ENCODE data around the gene PLCH1. TPM values are rescaled to one million over a fixed set of nuclear protein-coding genes. Genes with fewer than 3 reads are reported as not detected.

Gene PLCH1
- total and polyA plus RNA-seq, 2 of the 8 experiments (the other 6 are each of a cell fraction or from before 2014, with no cell fraction given): 5.8 to 17.2 TPM

GRCh38 chr3:155739154-155739553 lies 5.7 kb downstream of the PLCH1 start:
- DNase-seq (ENCODE audit: low read depth in 1 of 2, low spot score in 2 of 2): no peak
- Histone ChIP-seq H3K79me2 (ENCODE audit: control insufficient read depth in 1 of 2, insufficient read depth in 2 of 2, low read length in 2 of 2) (peaks cover 0 to 61% of the 10 kb centered on the region in 2 experiments; a peak in 2 of 4 replicates), H3K56ac (replicated peaks; ENCODE audit: insufficient read length, low read depth, low read length) (no peak overlapping the region), H4K8ac (ENCODE audit: extremely low read depth, insufficient read depth, low read length) (no peak overlapping the region), H2BK5ac (ENCODE audit: low read depth, low read length) (no peak overlapping the region), H3K4me1 (replicated peaks in 1 of 4; ENCODE audit: control insufficient read depth in 3 of 4, insufficient read depth in 4 of 4, low read length in 3 of 4) (peaks cover 0 to 4% (median 2%) of the 10 kb centered on the region in 4 experiments; a peak in 3 of 7 replicates), H3K9ac (replicated peaks in 1 of 4; ENCODE audit: extremely low read depth in 1 of 4, low read depth in 3 of 4, low read length in 3 of 4) (no peak overlapping the region), H3K36me3 (ENCODE audit: control insufficient read depth in 2 of 4, insufficient read depth in 4 of 4, low read length in 3 of 4) (no peaks in the 10 kb centered on the region), H3K9me3 (ENCODE audit: insufficient read depth in 2 of 2, low read depth in 1 of 2, low read length in 1 of 2) (no peaks in the 10 kb centered on the region), H3K18ac (ENCODE audit: extremely low read depth, low read length) (no peak overlapping the region), H3K4me3 (ENCODE audit: extremely low read depth in 1 of 4, insufficient read depth in 2 of 4, low read depth in 3 of 4, low read length in 4 of 4) (no peak overlapping the region), H2AK5ac (ENCODE audit: low read depth, low read length) (no peak overlapping the region), H3K4me2 (ENCODE audit: insufficient read depth in 1 of 2, low read depth in 2 of 2, low read length in 2 of 2) (no peak overlapping the region), H2BK15ac (ENCODE audit: low read length) (no peak overlapping the region), H3K23me2 (ENCODE audit: low read depth, low read length) (peaks cover 3% of the 10 kb centered on the region), H3K23ac (ENCODE audit: insufficient read length) (no peak overlapping the region), H2AFZ (ENCODE audit: low read length) (no peak overlapping the region), H2BK120ac (replicated peaks; ENCODE audit: low read depth, low read length) (no peak overlapping the region), H3K27ac (ENCODE audit: low read depth, low read length) (no peak overlapping the region), H4K5ac (ENCODE audit: insufficient read length, low read depth, low read length) (no peak overlapping the region), H2BK12ac (ENCODE audit: low read depth, low read length) (no peak overlapping the region), H3K79me1 (ENCODE audit: low read depth, low read length) (no peaks in the 10 kb centered on the region), H2BK20ac (ENCODE audit: low read length) (no peak overlapping the region), H4K20me1 (replicated peaks in 1 of 2; ENCODE audit: control insufficient read depth in 1 of 2, insufficient read depth in 2 of 2, low read length in 2 of 2) (no peaks in the 10 kb centered on the region), H4K91ac (replicated peaks; ENCODE audit: insufficient read length, low read length) (no peak overlapping the region), H3K27me3 (replicated peaks in 1 of 4; ENCODE audit: control insufficient read depth in 3 of 4, extremely low read depth in 1 of 4, insufficient read depth in 3 of 4, low read length in 3 of 4) (no peaks in the 10 kb centered on the region), H3K4ac (replicated peaks; ENCODE audit: insufficient read length, low read depth, low read length) (no peak overlapping the region), H3K14ac (ENCODE audit: insufficient read length) (no peak overlapping the region)
- POLR2A ChIA-PET (ENCODE audit: partially characterized antibody): interaction anchor here (0.6 kb wide), 1 partner anchor 69 kb away, joined by 3 read pairs; no protein-coding TSS in a partner anchor
- CTCF ChIA-PET (ENCODE audit: partially characterized antibody): interaction anchor here (0.7 to 2.6 kb wide), 6 partner anchors 10 to 363 kb away, joined by 3 to 8 read pairs (median 5); partner anchors contain the start of gene C3orf33
- FAIRE-seq: peak; percentile 65
- WGBS, 2 experiments (ENCODE audit: extremely low coverage in 1 of 2, insufficient coverage in 1 of 2, insufficient read length in 1 of 2, insufficient replicate concordance in 2 of 2, low coverage in 1 of 2, low lambda C conversion rate in 2 of 2, missing lambda C conversion rate in 1 of 2): 88% methylated on average over 5 of the region's 5 CpGs; no CpG with 5 or more reads in 1 of the 2 experiments
- TF ChIP-seq PHF8 (conservative IDR thresholded peaks at IDR 0.05; ENCODE audit: low read depth, low read length) (no peak), RAD21 (IDR thresholded peaks at IDR 0.05 in 1 of 2, conservative IDR thresholded peaks at IDR 0.05 in 1 of 2; ENCODE audit: low read depth in 2 of 2, low read length in 2 of 2) (peak in 1 of 2 experiments; percentile 20; a peak in 2 of 4 replicates), CTCF (IDR thresholded peaks at IDR 0.05; ENCODE audit: control extremely low read depth in 1 of 3, insufficient read depth in 1 of 3, low read depth in 1 of 3, low read length in 3 of 3) (peak in 1 of 3 experiments; percentile 35; a peak in 2 of 4 replicates), GTF2F1 (IDR thresholded peaks at IDR 0.05; ENCODE audit: borderline replicate concordance, low read depth, low read length) (no peak), GABPA (IDR thresholded peaks at IDR 0.05; ENCODE audit: borderline replicate concordance, insufficient read depth, low read length) (no peak), ATF3 (IDR thresholded peaks at IDR 0.05; ENCODE audit: insufficient read depth, low read depth, low read length) (no peak), SIX5 (IDR thresholded peaks at IDR 0.05; ENCODE audit: low read depth, low read length) (no peak), BACH1 (IDR thresholded peaks at IDR 0.05; ENCODE audit: low read length) (no peak), TAF1 (IDR thresholded peaks at IDR 0.05; ENCODE audit: low read depth, low read length) (no peak), POU5F1 (IDR thresholded peaks at IDR 0.05; ENCODE audit: low read depth, low read length) (no peak)

Data from H1 (cell line).